K562 (cell line): ENCODE results near the gene NTN3. TPM values are rescaled to one million over a fixed set of nuclear protein-coding genes. Genes with fewer than 3 reads are reported as not detected.

Experiments
- BRCA1 ChIP-seq, 2 experiments: fragments of 450-650 bp in 1 of 2; sonication (generic) in 1 of 2; formaldehyde crosslinking in 1 of 2; IDR thresholded peaks; 2 replicates each; pipeline versions ENCODE4 v1.5.0 to v1.6.1; 2017 to 2020; ENCODE audit warnings: mild to moderate bottlenecking in 1 of 2, missing genetic modification reagents in 1 of 2
- CEBPZ ChIP-seq: fragments of 150-350 bp; IDR thresholded peaks from 2 replicates; pipeline ENCODE4 v1.6.1; 2014; ENCODE audit warnings: low read depth, mild to moderate bottlenecking, low read length, borderline replicate concordance
- CHD4 ChIP-seq: fragments of 200-600 bp; sonication (generic); IDR thresholded peaks from 3 replicates; pipeline ENCODE4 v1.6.1; 2012; ENCODE audit warnings: low read depth, mild to moderate bottlenecking, mixed read lengths, low read length, inconsistent platforms; ENCODE audit not compliant: insufficient read depth, insufficient replicate concordance, poor library complexity, severe bottlenecking
- EGR1 ChIP-seq: fragments of 450-650 bp; conservative IDR thresholded peaks from 2 replicates; pipeline ENCODE4 v1.6.1; 2017; ENCODE audit warnings: mild to moderate bottlenecking
- ERF ChIP-seq: fragments of 450-650 bp; formaldehyde crosslinking; IDR thresholded peaks from 2 replicates; pipeline ENCODE4 v1.4.0; 2020; ENCODE audit warnings: mild to moderate bottlenecking, mixed read lengths
- HOMEZ ChIP-seq: fragments of 250-450 bp; sonication (Bioruptor Pico); IDR thresholded peaks from 2 replicates; pipeline ENCODE4 v1.4.0; 2020; ENCODE audit warnings: mild to moderate bottlenecking, moderate library complexity
- KLF16 ChIP-seq: IDR thresholded peaks from 2 replicates; pipeline ENCODE4 v1.6.1; 2016; ENCODE audit warnings: antibody characterized with exemption
- NR3C1 ChIP-seq: sonication (generic); formaldehyde crosslinking; IDR thresholded peaks from 2 replicates; pipeline ENCODE4 v1.8.1; 2022; ENCODE audit warnings: missing genetic modification reagents
- NRF1 ChIP-seq, 2 experiments: fragments of 450-650 bp; IDR thresholded peaks in 1 of 2; conservative IDR thresholded peaks in 1 of 2; 2 replicates each; pipeline ENCODE4 v1.6.1; 2014; ENCODE audit warnings: mild to moderate bottlenecking in 2 of 2
- POLR2G ChIP-seq: fragments of 200-400 bp; formaldehyde crosslinking; IDR thresholded peaks from 2 replicates; pipeline ENCODE4 v1.6.1; 2017; ENCODE audit warnings: low read depth, mild to moderate bottlenecking, antibody characterized with exemption, low read length, moderate library complexity
- POU5F1 ChIP-seq: fragments of 150-350 bp; IDR thresholded peaks from 2 replicates; pipeline ENCODE4 v1.6.1; 2014; ENCODE audit warnings: borderline replicate concordance, low read length, low read depth, mild to moderate bottlenecking; ENCODE audit not compliant: partially characterized antibody
- PRDM10 ChIP-seq: fragments of 450-650 bp; IDR thresholded peaks from 2 replicates; pipeline ENCODE4 v1.6.1; 2018; ENCODE audit not compliant: partially characterized antibody
- RAD21 ChIP-seq, 2 experiments: fragments of 250-450 bp in 1 of 2; fragments of 450-650 bp in 1 of 2; sonication (Bioruptor Pico) in 1 of 2; formaldehyde crosslinking in 1 of 2; IDR thresholded peaks in 1 of 2; conservative IDR thresholded peaks in 1 of 2; 2 replicates each; pipeline versions ENCODE4 v1.4.0 to v1.8.0; 2020 to 2022; ENCODE audit warnings: mild to moderate bottlenecking in 2 of 2, moderate library complexity in 1 of 2
- RB1 ChIP-seq: fragments of 450-650 bp; IDR thresholded peaks from 2 replicates; pipeline ENCODE4 v1.6.1; 2017; ENCODE audit warnings: low read depth, mild to moderate bottlenecking
- RNF2 ChIP-seq: sonication (generic); IDR thresholded peaks from 2 replicates; pipeline ENCODE4 v1.6.1; 2016
- SMAD4 ChIP-seq: fragments of 250-450 bp; sonication (Bioruptor Pico); conservative IDR thresholded peaks from 2 replicates; pipeline ENCODE4 v1.8.0; 2021; ENCODE audit warnings: inconsistent platforms, mild to moderate bottlenecking, moderate library complexity
- SP2 ChIP-seq: IDR thresholded peaks from 2 replicates; pipeline ENCODE4 v1.6.1; 2011; ENCODE audit warnings: mild to moderate bottlenecking, low read depth, low read length, moderate library complexity; ENCODE audit not compliant: poor library complexity, severe bottlenecking; ENCODE audit errors: extremely low read depth
- STAG1 ChIP-seq: sonication (generic); formaldehyde crosslinking; IDR thresholded peaks from 2 replicates; pipeline ENCODE4 v1.5.0; 2020; ENCODE audit warnings: missing genetic modification reagents, borderline replicate concordance
- polyA plus RNA-seq, 8 experiments: library from polyadenylated mRNA; depleted of rRNA in 4 of 8; stranded (reverse) in 5 of 8; unstranded in 3 of 8; fragments of >200 nt; fragmentation: Nextera tagmentation in 2 of 8; fragmentation: Illumina TruSeq in 1 of 8; extraction: Ambion mirVana in 2 of 8; extraction: Trizol in 1 of 8; gene quantifications; 2 replicates each; pipeline versions ENCODE4 v1.2.1 to v1.2.3, GENCODE V29; 2011 to 2014; ENCODE audit warnings: inconsistent platforms in 1 of 8, missing spikeins in 1 of 8
- total RNA-seq, 7 experiments: library from RNA; depleted of rRNA in 6 of 7; stranded (reverse); fragments of >200 nt in 6 of 7; fragmentation: Illumina TruSeq in 2 of 7; extraction: Trizol in 2 of 7; gene quantifications; 2 replicates each; pipeline versions ENCODE4 v1.2.1 to v1.2.3, GENCODE V29; 2011 to 2021; ENCODE audit warnings: low replicate concordance in 1 of 7

Gene NTN3
- total and polyA plus RNA-seq, 9 of the 15 experiments (the other 6 are each of a cell fraction or from before 2014, with no cell fraction given) = not detected

- TF ChIP-seq PRDM10 (peak; percentile 50), NR3C1 (CRISPR knock-in tag) (no peak), EGR1 (0 out of 2 replicates have a peak, but pooled peaks have one; percentile 4), SP2 (no peak), POU5F1 (no peak), HOMEZ (CRISPR knock-in tag) (no peak), NRF1 (conservative IDR thresholded peaks at IDR 0.05 in 1 of 2, IDR thresholded peaks at IDR 0.05 in 1 of 2) (no peak; a peak in 1 of 4 replicates), CHD4 (no peak), KLF16 (0 out of 2 replicates have a peak, but pooled peaks have one; percentile 22), BRCA1 (IDR thresholded peaks at IDR 0.05) (no peak), BRCA1 (CRISPR knock-in tag; IDR thresholded peaks at IDR 0.05) (no peak), STAG1 (CRISPR knock-in tag) (peak; percentile 94), RB1 (peak; percentile 67; the same call in 1 of the 2 replicates), SMAD4 (CRISPR knock-in tag) (0 out of 2 replicates have a peak, but pooled peaks have one; percentile 33), RNF2 (no peak), POLR2G (peak; percentile 38; the same call in 1 of the 2 replicates), ERF (CRISPR knock-in tag) (no peak), RAD21 (CRISPR knock-in tag; conservative IDR thresholded peaks at IDR 0.05 in 1 of 2, IDR thresholded peaks at IDR 0.05 in 1 of 2) (peak; percentile 91 to 93), CEBPZ (no peak)
These were observed 30.0 kb downstream of the NTN3 start (continued) for GRCh38 chr16:2500918-2501750.
